Hypothalamus (tissue), 51 donors: ENCODE data around the gene CMTM3.
"Not testable (repeated sequence)": the region's sequence is repeated elsewhere in the genome, so short reads cannot be mapped to it uniquely, and the experiment has no call there.

Source experiments
- DNase-seq, 51 donors: peaks; one replicate each; lab custom pipeline; 2025; lab: John Stamatoyannopoulos, UW

Gene CMTM3

GRCh38 chr16:66604376-66605176, at the start of gene CMTM3:
TSS of gene CMTM3 (plus strand) at chr16:66604704. CDS start at chr16:66604806, 102 bp downstream.
- DNase-seq, result peak in 21 of 51 donors; percentile 11 to 63 (median 46)

DNA sequence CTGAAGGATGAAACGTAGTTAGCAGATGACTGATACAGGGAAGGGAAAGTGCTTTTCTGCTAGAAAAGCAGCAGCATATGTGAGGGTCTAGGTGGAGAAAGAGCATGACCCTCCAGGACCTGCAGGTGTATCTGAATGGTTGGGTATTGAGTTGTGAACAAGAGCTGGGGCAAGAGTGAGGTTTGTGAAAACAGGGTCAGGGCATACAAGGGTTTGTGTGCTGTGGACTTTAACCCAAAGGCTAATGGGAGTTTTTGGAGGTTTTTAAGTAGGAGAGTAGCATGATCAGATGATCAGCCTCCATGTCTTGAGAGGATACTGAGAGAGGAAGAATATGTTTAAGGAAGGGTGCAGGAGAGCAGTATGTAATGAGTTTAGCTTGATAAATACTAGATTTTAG, 44.4 kb upstream of the CMTM3 start:
- DNase-seq, result no peak

GRCh38 chr16:66561381-66562080, 43.0 kb upstream of the CMTM3 start:
- DNase-seq, result no peak

GRCh38 chr16:66562409-66562808, 42.1 kb upstream of the CMTM3 start:
- DNase-seq, result no peak

DNA sequence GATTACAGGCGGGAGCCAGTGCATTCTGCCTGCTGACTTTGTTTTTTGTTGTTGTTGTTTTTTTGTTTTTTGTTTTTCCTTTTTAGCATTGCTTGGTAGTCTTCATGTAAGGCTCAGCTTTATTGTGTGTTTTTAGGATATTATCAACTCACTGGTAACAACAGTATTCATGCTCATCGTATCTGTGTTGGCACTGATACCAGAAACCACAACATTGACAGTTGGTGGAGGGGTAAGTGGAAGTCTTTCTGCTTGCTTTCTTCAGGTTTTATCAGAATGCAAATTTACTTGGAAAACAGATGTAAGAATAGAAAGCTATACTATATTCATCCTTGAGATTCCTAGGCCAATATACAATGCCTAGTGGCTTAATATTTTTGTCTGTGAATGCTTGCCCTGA, 41.5 kb upstream of the CMTM3 start:
- DNase-seq, result no peak

DNA sequence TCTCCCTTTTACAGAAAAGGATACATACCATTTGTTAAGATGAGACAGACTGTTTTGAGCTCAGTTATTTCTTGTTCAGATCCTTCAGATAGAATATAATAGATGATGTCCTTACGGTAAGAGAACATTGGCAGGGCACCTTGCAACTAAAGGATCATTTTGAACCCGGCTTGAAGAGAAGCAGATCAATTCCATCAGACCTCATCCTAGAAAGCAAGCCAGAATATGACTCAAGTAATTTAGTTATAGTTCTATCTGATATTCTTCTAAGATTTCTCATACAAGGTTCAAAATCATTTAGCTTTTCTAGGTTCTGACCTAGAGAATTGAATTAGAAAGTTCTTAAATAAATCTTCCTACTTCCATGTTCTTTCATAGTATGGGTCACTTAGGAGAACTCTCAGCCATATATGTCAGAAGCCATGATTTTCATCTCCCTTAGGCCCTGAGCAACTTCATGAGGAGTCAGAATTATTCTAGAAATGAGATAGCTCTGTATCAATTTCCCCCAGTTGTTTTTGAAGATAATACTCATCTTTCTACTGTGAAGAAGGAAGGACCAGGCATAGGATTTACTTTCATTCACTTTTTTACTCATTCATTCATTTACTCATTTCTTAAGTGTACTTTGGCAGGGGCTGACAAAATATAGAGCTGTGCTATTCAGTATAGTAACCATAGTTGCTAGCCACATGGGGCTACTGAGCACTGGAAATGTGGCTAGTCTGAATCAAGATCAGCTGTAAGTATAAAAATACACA, 40.8 kb upstream of the CMTM3 start:
- DNase-seq, result no peak

DNA sequence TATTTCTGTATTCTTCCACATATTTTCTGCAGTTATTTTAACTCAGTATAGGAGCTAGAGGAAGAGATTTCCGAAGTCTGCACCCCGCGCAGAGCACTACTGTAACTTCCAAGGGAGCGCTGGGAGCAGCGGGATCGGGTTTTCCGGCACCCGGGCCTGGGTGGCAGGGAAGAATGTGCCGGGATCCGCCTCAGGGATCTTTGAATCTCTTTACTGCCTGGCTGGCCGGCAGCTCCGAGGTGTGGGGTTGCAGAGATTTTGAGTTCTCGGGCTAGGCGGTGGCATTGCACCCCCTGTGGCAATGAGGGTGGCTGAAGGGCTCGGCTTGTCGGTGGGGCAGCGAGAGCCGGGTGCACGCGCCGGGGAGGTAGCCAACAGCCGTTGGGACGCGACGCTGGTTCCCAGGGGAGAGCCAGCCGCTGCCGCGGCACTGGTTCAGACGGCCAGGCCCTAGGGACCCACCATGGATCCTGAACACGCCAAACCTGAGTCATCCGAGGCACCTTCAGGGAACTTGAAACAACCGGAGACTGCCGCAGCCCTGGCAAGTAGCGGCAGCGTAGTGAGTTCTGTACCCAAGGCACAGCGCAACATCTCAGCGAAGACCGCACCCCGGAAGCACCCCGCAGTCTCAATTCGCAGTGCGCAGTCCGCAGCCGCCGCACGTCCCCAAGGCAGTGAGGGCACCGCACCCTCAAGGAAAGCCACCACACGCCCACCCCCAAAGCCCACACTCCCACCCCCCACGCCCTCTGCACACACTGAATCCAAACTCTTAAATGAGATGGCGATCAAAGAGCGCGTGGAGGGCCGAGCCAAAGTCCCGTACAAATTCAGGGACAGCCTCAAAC, 38.2 kb upstream of the CMTM3 start, which contains the start of gene CMTM1:
Gene CMTM1 (plus strand): TSS at position 389 of the 851 bp plus-strand sequence. CDS start 75 bp downstream, at position 464.
- no peak for DNase-seq

DNA sequence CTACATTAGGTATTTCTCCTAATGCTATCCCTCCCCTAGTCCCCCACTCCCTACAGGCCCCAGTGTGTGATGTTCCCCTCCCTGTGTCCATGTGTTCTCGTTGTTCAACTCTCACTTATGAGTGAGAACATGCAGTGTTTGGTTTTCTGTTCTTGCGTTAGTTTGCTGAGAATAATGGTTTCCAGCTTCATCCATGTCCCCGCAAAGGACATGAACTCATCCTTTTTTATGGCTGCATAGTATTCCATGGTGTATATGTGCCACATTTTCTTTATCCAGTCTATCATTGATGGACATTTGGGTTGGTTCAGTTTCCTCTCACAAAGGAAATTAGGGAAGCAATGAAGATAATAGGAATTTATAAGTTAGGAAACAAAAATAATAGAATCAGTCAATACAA, 37.2 kb upstream of the CMTM3 start:
- not testable (repeated sequence) for DNase-seq

DNA sequence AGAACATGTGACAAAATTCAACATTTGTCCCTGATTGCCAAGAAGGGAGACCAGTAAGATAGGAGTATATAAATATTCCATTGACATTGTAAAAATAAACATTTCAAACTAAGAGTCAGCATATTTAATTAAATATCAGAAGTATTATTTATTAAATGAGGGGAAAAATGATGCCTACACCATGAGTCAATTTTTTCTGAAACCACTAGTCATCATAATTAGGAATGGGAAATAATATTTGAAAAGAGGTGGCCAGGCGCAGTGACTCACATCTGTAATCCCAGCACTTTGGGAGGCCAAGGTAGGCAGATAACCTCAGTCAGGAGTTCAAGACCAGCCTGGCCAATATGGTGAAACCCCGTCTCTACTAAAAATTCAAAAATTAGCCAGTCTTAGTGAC, 36.1 kb upstream of the CMTM3 start:
- no peak for DNase-seq

DNA sequence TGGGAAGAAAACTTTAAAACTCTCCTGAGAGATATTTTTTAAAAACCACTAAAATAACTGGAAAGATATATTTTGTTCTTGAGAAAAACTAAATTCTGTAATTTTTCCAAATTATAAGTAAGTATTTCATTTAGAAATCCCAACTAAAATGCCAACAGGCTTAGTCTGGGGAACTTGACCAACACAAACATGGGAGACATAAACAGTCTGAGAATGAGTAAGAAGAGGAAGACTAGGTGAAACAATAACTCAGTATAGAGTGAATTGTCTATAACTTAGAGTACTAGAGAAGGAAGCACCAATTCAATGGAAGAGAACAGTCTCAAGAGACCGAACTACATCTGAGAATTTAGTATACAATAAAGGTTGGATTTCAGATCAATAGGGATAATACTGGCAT, 35.4 kb upstream of the CMTM3 start:
- DNase-seq, result no peak

GRCh38 chr16:66569827-66570405, 34.6 kb upstream of the CMTM3 start:
- DNase-seq, result no peak

DNA sequence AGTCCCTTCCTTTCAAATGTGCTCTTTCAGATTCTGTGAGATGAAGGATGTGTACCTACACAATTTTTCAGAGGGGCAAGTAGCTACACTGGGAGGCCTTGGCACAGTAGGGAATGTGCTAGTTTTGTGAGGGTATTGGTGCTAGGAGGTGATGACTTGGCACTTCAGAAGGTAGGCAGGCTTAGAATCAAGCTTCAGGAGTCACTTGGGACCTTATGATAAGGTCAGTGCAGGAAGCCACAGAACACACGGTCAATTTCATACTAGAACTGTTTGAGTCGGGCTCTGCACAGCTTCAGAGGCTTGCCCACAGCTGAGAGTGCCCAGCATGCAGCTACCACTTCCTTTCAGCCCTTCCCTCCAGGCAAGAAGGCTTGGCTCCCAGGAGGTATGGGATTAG, 32.1 kb upstream of the CMTM3 start:
- DNase-seq, result no peak

- no peak for DNase-seq
These were observed 30.4 kb upstream of the CMTM3 start for GRCh38 chr16:66574081-66574480.

DNA sequence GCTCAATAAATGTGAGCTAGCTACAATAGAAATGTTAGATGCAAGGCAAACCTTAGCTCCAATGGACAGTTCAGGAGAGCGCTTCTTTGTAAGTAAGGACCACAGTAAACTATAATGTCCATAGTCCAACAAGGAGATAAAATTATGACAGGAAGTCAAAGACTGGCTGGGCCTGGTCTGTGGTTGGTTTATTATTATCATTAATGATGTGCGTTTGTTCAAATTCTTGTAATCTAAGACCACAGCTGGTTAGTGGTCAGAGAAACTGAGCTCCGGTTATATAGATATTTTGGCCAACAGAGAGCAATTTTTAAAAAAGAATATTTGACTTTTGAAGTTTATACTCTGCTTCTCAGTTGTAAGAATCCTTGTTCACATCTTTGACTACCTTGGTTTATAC, 30.0 kb upstream of the CMTM3 start:
- DNase-seq, result no peak

- no peak for DNase-seq
These were observed 29.4 kb upstream of the CMTM3 start for GRCh38 chr16:66575060-66575459.

GRCh38 chr16:66576296-66576695, 28.2 kb upstream of the CMTM3 start:
- DNase-seq, result no peak

DNA sequence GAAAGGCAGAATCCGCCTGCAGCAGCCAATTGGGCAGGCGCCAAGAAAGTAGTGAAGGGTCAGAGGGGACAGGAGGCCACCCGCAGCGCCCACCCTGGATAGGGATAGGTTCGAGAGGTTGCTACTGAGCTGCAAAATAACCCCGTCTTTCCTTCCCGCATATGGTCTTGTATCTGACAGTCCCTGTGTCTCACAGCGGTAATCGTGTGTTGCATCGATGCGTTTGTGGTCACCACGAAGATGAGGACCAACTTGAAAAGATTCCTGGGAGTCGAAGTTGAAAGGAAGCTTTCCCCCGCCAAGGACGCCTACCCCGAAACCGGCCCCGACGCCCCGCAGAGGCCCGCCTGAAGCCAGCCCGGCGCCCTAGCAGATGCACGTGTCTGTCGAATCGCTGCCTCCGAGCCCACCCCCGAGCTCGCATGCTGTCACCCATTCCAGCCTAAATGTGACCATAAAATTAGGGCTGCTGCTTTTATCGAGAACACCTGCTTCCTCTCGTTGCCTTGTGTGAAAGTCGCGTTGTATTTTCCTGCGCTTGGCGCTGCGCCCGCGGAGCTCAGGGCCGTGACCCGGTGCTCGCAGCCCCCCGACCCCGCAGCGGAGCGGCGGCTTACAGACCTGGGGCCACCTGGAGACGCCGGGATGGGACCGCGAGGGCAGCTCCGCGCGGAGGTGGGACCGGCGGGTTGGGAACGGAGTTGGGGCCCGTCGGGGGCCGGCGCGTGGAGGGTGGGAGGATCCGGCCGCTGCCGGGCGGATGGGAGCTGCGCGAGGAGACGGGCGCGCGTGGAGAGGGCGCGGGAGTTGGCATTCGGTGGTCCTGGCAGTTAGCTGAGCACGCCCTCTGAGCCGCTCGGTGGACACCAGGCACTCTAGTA, 25.6 kb upstream of the CMTM3 start, which contains the start of gene CMTM2:
Gene CMTM2 (plus strand): TSS at position 813 of the 881 bp plus-strand sequence. CDS start 145 bp downstream, outside the sequence.
- DNase-seq, result peak in 3 of 51 donors; percentile 3 to 5 (median 4)

DNA sequence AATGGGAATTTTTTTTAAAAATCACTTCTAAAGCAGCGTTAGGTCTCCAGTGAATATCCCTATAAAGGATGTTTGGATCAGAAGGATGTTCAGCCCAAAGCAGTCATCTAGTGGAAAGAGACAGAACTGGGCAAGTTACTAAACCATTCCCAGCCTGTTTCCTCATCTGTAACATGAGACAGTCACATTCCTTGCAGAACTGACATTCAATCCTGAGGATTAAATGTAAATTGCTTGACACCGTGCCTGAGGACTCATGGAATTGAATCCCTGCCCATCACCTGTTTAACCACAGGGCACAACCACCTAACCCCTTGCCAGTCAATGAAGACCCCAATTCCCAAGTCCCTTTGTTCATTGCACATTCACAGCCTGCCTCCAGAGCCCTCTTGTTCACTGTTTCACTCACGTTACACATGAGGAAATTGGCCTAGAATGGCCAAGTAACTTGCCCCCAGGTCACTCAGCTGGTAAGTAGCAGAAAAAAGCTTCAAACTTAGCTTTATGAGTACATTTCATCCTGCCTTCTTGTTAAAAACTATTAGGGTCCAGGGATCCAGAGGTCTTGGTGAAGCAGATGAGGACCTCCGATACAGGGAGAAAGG, 23.8 kb upstream of the CMTM3 start:
- no peak for DNase-seq
